Ishikawa (cell line): ENCODE results near the gene SLC35F6.

ENCODE experiments used
- CEBPB ChIP-seq: IDR thresholded peaks from 2 replicates; pipeline ENCODE4 v1.6.1; 2012
- CREB1 ChIP-seq: IDR thresholded peaks from 2 replicates; pipeline ENCODE4 v1.6.1; 2012; ENCODE audit warnings: low read depth
- EGR1 ChIP-seq: IDR thresholded peaks from 2 replicates; pipeline ENCODE4 v1.6.1; 2012
- EP300 ChIP-seq: IDR thresholded peaks from 2 replicates; pipeline ENCODE4 v1.6.1; 2012; ENCODE audit warnings: borderline replicate concordance
- FOXM1 ChIP-seq: IDR thresholded peaks from 2 replicates; pipeline ENCODE4 v1.6.1; 2012; ENCODE audit warnings: low read depth, borderline replicate concordance
- NFIC ChIP-seq: IDR thresholded peaks from 2 replicates; pipeline ENCODE4 v1.6.1; 2012
- RAD21 ChIP-seq: IDR thresholded peaks from 2 replicates; pipeline ENCODE4 v1.6.1; 2012; ENCODE audit warnings: low read depth
- REST ChIP-seq: IDR thresholded peaks from 2 replicates; pipeline ENCODE4 v1.6.1; 2012; ENCODE audit warnings: low read depth, mild to moderate bottlenecking
- TAF1 ChIP-seq: IDR thresholded peaks from 2 replicates; pipeline ENCODE4 v1.6.1; 2012; ENCODE audit warnings: low read depth, mild to moderate bottlenecking
- TCF12 ChIP-seq: IDR thresholded peaks from 2 replicates; pipeline ENCODE4 v1.6.1; 2012; ENCODE audit warnings: low read depth
- TEAD4 ChIP-seq: IDR thresholded peaks from 2 replicates; pipeline ENCODE4 v1.6.1; 2012
- USF1 ChIP-seq: IDR thresholded peaks from 2 replicates; pipeline ENCODE4 v1.6.1; 2012
- YY1 ChIP-seq: IDR thresholded peaks from 2 replicates; pipeline ENCODE4 v1.6.1; 2012; ENCODE audit warnings: low read depth
- ZBTB7A ChIP-seq: IDR thresholded peaks from 2 replicates; pipeline ENCODE4 v1.6.1; 2012; ENCODE audit warnings: low read depth
- TF ChIP-seq, protein P1 (sequence below): IDR thresholded peaks from 2 replicates; pipeline ENCODE4 v1.6.1; 2012

Gene SLC35F6

GRCh38 chr2:26782876-26783704 lies 19.0 kb downstream of the SLC35F6 start:
- TF ChIP-seq USF1 = no peak
- no peak for TF ChIP-seq YY1
- TF ChIP-seq TEAD4 = no peak
- TF ChIP-seq EGR1 = no peak
- no peak for TF ChIP-seq ZBTB7A
- TF ChIP-seq, protein P1, sequence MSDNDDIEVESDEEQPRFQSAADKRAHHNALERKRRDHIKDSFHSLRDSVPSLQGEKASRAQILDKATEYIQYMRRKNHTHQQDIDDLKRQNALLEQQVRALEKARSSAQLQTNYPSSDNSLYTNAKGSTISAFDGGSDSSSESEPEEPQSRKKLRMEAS = no peak
- TF ChIP-seq EP300 = no peak
- TF ChIP-seq CEBPB = no peak
- no peak for TF ChIP-seq NFIC
- no peak for TF ChIP-seq FOXM1
- no peak for TF ChIP-seq CREB1
- no peak for TF ChIP-seq RAD21
- no peak for TF ChIP-seq TCF12

GRCh38 chr2:26784570-26785234 lies 20.6 kb downstream of the SLC35F6 start:
- no peak for TF ChIP-seq TAF1
- TF ChIP-seq REST = no peak
- TF ChIP-seq EP300 = no peak
- TF ChIP-seq TCF12 = no peak
- TF ChIP-seq YY1 = no peak
- TF ChIP-seq FOXM1 = no peak
- TF ChIP-seq EGR1 = no peak

DNA sequence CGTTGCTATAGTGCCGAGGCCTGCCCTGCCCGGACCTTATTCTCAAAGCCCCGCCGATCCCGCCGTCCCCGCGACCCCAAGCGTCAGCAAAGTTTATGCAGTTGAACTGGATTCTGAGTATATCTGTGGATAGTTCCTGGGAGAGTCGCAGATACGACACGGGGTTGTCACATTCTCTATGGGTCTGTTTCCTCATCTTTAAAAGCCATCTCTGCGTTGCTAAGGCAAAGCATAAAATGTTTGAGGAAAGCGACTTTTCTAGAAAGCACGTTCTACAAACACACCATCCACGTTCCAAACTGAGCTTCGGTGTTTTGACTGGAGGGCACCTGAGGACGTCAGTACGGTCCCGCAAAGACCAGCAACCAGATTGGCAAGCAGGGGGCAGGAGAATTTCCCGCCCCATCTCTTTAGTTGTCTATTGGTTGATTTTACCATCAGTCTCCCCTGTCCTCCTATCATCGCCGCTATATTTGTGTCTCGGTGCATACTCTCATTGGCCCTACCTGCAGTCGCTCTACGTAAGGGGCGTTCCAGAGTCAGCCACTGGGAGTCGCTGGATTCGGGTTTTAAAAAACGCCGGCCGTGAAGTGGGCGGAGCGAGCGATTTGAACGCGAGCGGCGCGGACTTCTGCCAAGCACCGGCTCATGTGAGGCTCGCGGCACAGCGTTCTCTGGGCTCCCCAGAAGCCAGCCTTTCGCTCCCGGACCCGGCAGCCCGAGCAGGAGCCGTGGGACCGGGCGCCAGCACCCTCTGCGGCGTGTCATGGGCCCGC lies 21.5 kb downstream of the SLC35F6 start, which contains the start of gene CENPA:
Gene CENPA, plus strand, starts transcription at position 626 of the 776 bp plus-strand sequence. Its CDS starts 141 bp downstream, at position 767.
- no peak for TF ChIP-seq EP300
- no peak for TF ChIP-seq USF1
- TF ChIP-seq, protein P1 = peak; percentile 99
- TF ChIP-seq CREB1 = 0 out of 2 replicates have a peak, but pooled peaks have one; percentile 53
- TF ChIP-seq ZBTB7A = no peak
- peak; percentile 81 for TF ChIP-seq TAF1
- TF ChIP-seq RAD21 = no peak
- peak; percentile 100 for TF ChIP-seq FOXM1
- TF ChIP-seq EGR1 = no peak
- no peak; the same call in 1 of the 2 replicates for TF ChIP-seq TCF12
- no peak for TF ChIP-seq YY1
- TF ChIP-seq TEAD4 = 0 out of 2 replicates have a peak, but pooled peaks have one; percentile 4
- TF ChIP-seq NFIC = peak; percentile 50
- TF ChIP-seq CEBPB = 0 out of 2 replicates have a peak, but pooled peaks have one; percentile 4
- no peak for TF ChIP-seq REST

DNA sequence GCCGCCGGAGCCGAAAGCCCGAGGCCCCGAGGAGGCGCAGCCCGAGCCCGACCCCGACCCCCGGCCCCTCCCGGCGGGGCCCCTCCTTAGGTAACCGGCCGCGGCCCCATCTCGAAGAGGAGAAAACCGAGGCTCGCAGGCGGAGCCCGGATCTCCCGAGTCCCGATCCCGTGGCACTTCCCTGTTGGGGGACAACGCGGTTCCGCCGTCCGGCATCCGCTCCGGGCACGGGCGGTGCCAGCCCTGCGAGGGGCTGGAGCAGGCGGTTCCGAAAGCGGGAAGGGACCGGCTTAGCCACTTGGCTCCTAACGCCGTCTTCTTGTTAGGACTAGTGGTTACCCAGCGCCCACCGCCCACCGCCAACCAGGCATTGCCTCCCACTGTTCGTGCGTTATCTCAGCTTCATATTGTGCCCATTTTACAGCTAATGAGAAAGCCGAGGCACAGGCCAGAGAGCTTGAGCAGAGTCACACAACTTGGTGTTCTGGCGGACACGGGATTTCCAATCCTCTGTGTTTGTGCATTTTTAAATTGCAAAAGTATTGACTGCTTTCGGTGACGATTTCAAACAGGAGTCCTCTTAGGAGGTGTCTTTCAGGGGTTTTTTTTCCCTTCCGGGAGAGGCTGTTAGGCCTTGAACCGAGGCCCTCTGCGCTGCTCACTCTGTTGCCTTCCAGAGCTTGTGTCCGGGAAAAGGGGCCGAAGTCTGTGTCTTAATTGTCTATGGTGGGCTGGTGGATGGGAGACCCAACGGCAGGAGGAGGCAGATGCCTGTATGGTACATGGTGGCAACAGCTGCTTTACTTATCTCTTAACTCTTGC lies 22.3 kb downstream of the SLC35F6 start:
- TF ChIP-seq, protein P1 = 0 out of 2 replicates have a peak, but pooled peaks have one; percentile 24
- TF ChIP-seq ZBTB7A (peak; percentile 37; the same call in 1 of the 2 replicates), EGR1 (no peak), USF1 (no peak)
